Measurements from ENCODE around the gene OR51V1. TPM values are rescaled to one million over a fixed set of nuclear protein-coding genes. Genes with fewer than 3 reads are reported as not detected.

OR51V1 gene
- total RNA-seq, 2 experiments from 2014 or later, result not detected

GRCh38 chr11:5229796-5230195, 29.3 kb upstream of the OR51V1 start:
- Mint-ChIP-seq H3K9me3 (no peaks in the 10 kb centered on the region), H3K27me3 (no peaks in the 10 kb centered on the region), H3K27ac (no peak overlapping the region), H3K4me3 (no peak overlapping the region), H3K4me1 (ENCODE audit: low read depth) (peaks cover 4% of the 10 kb centered on the region), H3K36me3 (ENCODE audit: low read depth) (no peaks in the 10 kb centered on the region)
- DNase-seq (no peak), ATAC-seq (ENCODE audit: poor library complexity) (no peak)
- POLR2A ChIA-PET, result no interaction called here
- Histone ChIP-seq H3K27ac (ENCODE audit: low read depth in 1 of 2, low read length in 2 of 2) (no peak overlapping the region), H3K27me3 (ENCODE audit: control insufficient read depth in 1 of 2, insufficient read depth in 2 of 2, low read length in 2 of 2) (peaks cover 0 to 11% of the 10 kb centered on the region in 2 experiments), H3K4me1 (ENCODE audit: insufficient read depth, low read length) (no peaks in the 10 kb centered on the region), H3K4me3 (ENCODE audit: low read length) (no peak overlapping the region), H3K36me3 (ENCODE audit: insufficient read depth, low read length) (no peaks in the 10 kb centered on the region), H3K9me3 (ENCODE audit: control insufficient read depth in 1 of 2, insufficient read depth in 1 of 2, low read length in 2 of 2) (peaks cover 0 to 11% of the 10 kb centered on the region in 2 experiments)
- intact Hi-C loops (cut with DNase I, micrococcal nuclease), result no loop called here
- no peak for TF ChIP-seq CTCF (IDR thresholded peaks at IDR 0.05)
- CTCF ChIA-PET, result no interaction called here

GRCh38 chr11:5229356-5229755, 28.9 kb upstream of the OR51V1 start:
- CTCF ChIA-PET, result no interaction called here
- no peaks in the 10 kb centered on the region for H3K36me3 ChIP-seq (ENCODE audit: insufficient read depth, low read length)
- POLR2A ChIA-PET, result no interaction called here
- H3K4me3 ChIP-seq (ENCODE audit: low read length), result no peak overlapping the region
- no peak overlapping the region for H3K27ac Mint-ChIP-seq
- H3K36me3 Mint-ChIP-seq (ENCODE audit: low read depth), result no peaks in the 10 kb centered on the region
- H3K4me1 Mint-ChIP-seq (ENCODE audit: low read depth), result peaks cover 1% of the 10 kb centered on the region
- no peak for TF ChIP-seq CTCF (IDR thresholded peaks at IDR 0.05)
- H3K9me3 ChIP-seq (ENCODE audit: control insufficient read depth in 1 of 2, insufficient read depth in 1 of 2, low read length in 2 of 2), result peaks cover 0 to 12% of the 10 kb centered on the region in 2 experiments
- H3K27me3 ChIP-seq (ENCODE audit: control insufficient read depth in 1 of 2, insufficient read depth in 2 of 2, low read length in 2 of 2), result peaks cover 0 to 13% of the 10 kb centered on the region in 2 experiments
- intact Hi-C loops (cut with DNase I, micrococcal nuclease), result no loop called here
- ATAC-seq (ENCODE audit: poor library complexity) (no peak), DNase-seq (no peak)
- H3K27me3 Mint-ChIP-seq, result no peaks in the 10 kb centered on the region
- H3K27ac ChIP-seq (ENCODE audit: low read depth in 1 of 2, low read length in 2 of 2), result no peak overlapping the region
- H3K9me3 Mint-ChIP-seq, result no peaks in the 10 kb centered on the region
- no peaks in the 10 kb centered on the region for H3K4me1 ChIP-seq (ENCODE audit: insufficient read depth, low read length)
- no peak overlapping the region for H3K4me3 Mint-ChIP-seq

- Histone ChIP-seq H3K4me3 (ENCODE audit: low read length) (no peak overlapping the region), H3K36me3 (ENCODE audit: insufficient read depth, low read length) (no peaks in the 10 kb centered on the region), H3K27me3 (ENCODE audit: control insufficient read depth in 1 of 2, insufficient read depth in 2 of 2, low read length in 2 of 2) (peaks cover 0 to 13% of the 10 kb centered on the region in 2 experiments), H3K4me1 (ENCODE audit: insufficient read depth, low read length) (no peaks in the 10 kb centered on the region), H3K27ac (ENCODE audit: low read depth in 1 of 2, low read length in 2 of 2) (no peak overlapping the region), H3K9me3 (ENCODE audit: control insufficient read depth in 1 of 2, insufficient read depth in 1 of 2, low read length in 2 of 2) (peaks cover 0 to 12% of the 10 kb centered on the region in 2 experiments)
- Mint-ChIP-seq H3K27me3 (peaks cover 6% of the 10 kb centered on the region), H3K4me1 (ENCODE audit: low read depth) (no peaks in the 10 kb centered on the region), H3K27ac (no peak overlapping the region), H3K9me3 (no peaks in the 10 kb centered on the region), H3K4me3 (no peak overlapping the region), H3K36me3 (ENCODE audit: low read depth) (no peaks in the 10 kb centered on the region)
- ChIA-PET POLR2A (no interaction called here), CTCF (no interaction called here)
- TF ChIP-seq CTCF (IDR thresholded peaks at IDR 0.05), result no peak
- intact Hi-C loops (cut with DNase I, micrococcal nuclease), result no loop called here
- DNase-seq (no peak), ATAC-seq (ENCODE audit: poor library complexity) (no peak)
Measured at GRCh38 chr11:5228124-5228523, 27.6 kb upstream of the OR51V1 start.

Data from CD4-positive, alpha-beta T cell (primary cell).